HepG2 (cell line): Measurements from ENCODE around the gene AXIN1. TPM values are rescaled to one million over a fixed set of nuclear protein-coding genes. Genes with fewer than 3 reads are reported as not detected.

Experiments
- ARNT2 ChIP-seq: sonication (generic); formaldehyde crosslinking; IDR thresholded peaks from 2 replicates; pipeline ENCODE4 v1.8.0; 2022; ENCODE audit warnings: mild to moderate bottlenecking, low read depth, missing genetic modification reagents, moderate library complexity
- BRCA1 ChIP-seq: sonication (generic); formaldehyde crosslinking; IDR thresholded peaks from 2 replicates; pipeline ENCODE4 v1.4.0; 2020; ENCODE audit warnings: missing genetic modification reagents
- ERF ChIP-seq: IDR thresholded peaks from 2 replicates; pipeline ENCODE4 v1.6.1; 2018; ENCODE audit warnings: missing biosample characterization, missing genetic modification reagents
- HBP1 ChIP-seq: IDR thresholded peaks from 2 replicates; pipeline ENCODE4 v1.6.1; 2016; ENCODE audit warnings: low read depth, control low read depth
- HES4 ChIP-seq: sonication (generic); formaldehyde crosslinking; IDR thresholded peaks from 2 replicates; pipeline ENCODE4 v1.9.0; 2021; ENCODE audit warnings: mild to moderate bottlenecking, missing genetic modification reagents, borderline replicate concordance
- HOXA3 ChIP-seq: sonication (generic); formaldehyde crosslinking; IDR thresholded peaks from 2 replicates; pipeline ENCODE4 v1.5.0; 2020; ENCODE audit warnings: missing genetic modification reagents
- IKZF1 ChIP-seq: fragments of 450-650 bp; IDR thresholded peaks from 2 replicates; pipeline ENCODE4 v1.7.1; 2016
- MXI1 ChIP-seq: IDR thresholded peaks from 3 replicates; pipeline ENCODE4 v1.6.1; 2012; ENCODE audit warnings: low read depth, low read length, inconsistent platforms, borderline replicate concordance
- PATZ1 ChIP-seq: sonication (generic); formaldehyde crosslinking; IDR thresholded peaks from 2 replicates; pipeline ENCODE4 v1.4.0; 2020; ENCODE audit warnings: missing genetic modification reagents
- RARA ChIP-seq: IDR thresholded peaks from 2 replicates; pipeline ENCODE4 v1.6.1; 2016; ENCODE audit warnings: missing genetic modification reagents, missing compliant biosample characterization
- RBAK ChIP-seq: sonication (generic); formaldehyde crosslinking; IDR thresholded peaks from 2 replicates; pipeline ENCODE4 v1.5.1; 2020; ENCODE audit warnings: mild to moderate bottlenecking, missing genetic modification reagents
- SMAD3 ChIP-seq: sonication (generic); formaldehyde crosslinking; IDR thresholded peaks from 2 replicates; pipeline ENCODE4 v1.4.0; 2020; ENCODE audit warnings: missing genetic modification reagents
- TBX3 ChIP-seq: fragments of 450-650 bp; IDR thresholded peaks from 2 replicates; pipeline ENCODE4 v1.6.1; 2017; ENCODE audit warnings: antibody characterized with exemption, mild to moderate bottlenecking, inconsistent platforms, borderline replicate concordance
- TCF12 ChIP-seq, 2 experiments: fragments of 450-650 bp in 1 of 2; sonication (generic) in 1 of 2; formaldehyde crosslinking in 1 of 2; IDR thresholded peaks; 2 replicates each; pipeline versions ENCODE4 v1.6.1 to v1.8.0; 2017 to 2022; ENCODE audit warnings: antibody characterized with exemption in 1 of 2, mild to moderate bottlenecking in 1 of 2, missing genetic modification reagents in 1 of 2, moderate library complexity in 1 of 2
- TEAD3 ChIP-seq: optimal IDR thresholded peaks from 2 replicates; pipeline ENCODE3; 2016; ENCODE audit warnings: borderline replicate concordance
- ZBTB3 ChIP-seq: sonication (generic); formaldehyde crosslinking; IDR thresholded peaks from 2 replicates; pipeline ENCODE4 v1.4.0; 2020; ENCODE audit warnings: low read depth, mild to moderate bottlenecking, moderate library complexity, missing genetic modification reagents, borderline replicate concordance
- ZNF501 ChIP-seq: sonication (generic); formaldehyde crosslinking; IDR thresholded peaks from 2 replicates; pipeline ENCODE4 v1.5.1; 2020; ENCODE audit warnings: mild to moderate bottlenecking, moderate library complexity, missing genetic modification reagents
- ZSCAN22 ChIP-seq: sonication (generic); formaldehyde crosslinking; IDR thresholded peaks from 2 replicates; pipeline ENCODE4 v1.4.0; 2020; ENCODE audit warnings: mild to moderate bottlenecking, missing genetic modification reagents
- ZZZ3 ChIP-seq: sonication (generic); formaldehyde crosslinking; IDR thresholded peaks from 2 replicates; pipeline ENCODE4 v1.4.0; 2020; ENCODE audit warnings: missing genetic modification reagents, mild to moderate bottlenecking, borderline replicate concordance
- polyA plus RNA-seq, 8 experiments: library from polyadenylated mRNA; depleted of rRNA in 3 of 8; stranded (reverse) in 7 of 8; unstranded in 1 of 8; fragments of >200 nt; fragmentation: Illumina TruSeq in 4 of 8; extraction: Trizol in 4 of 8; gene quantifications; 2 replicates each; pipeline versions ENCODE4 v1.2.1 to v1.2.3, GENCODE V29; 2011 to 2016; ENCODE audit warnings: low read depth in 4 of 8, missing spikeins in 1 of 8, mixed read lengths in 1 of 8; ENCODE audit not compliant: insufficient read depth in 1 of 8
- total RNA-seq, 5 experiments: library from RNA; depleted of rRNA; stranded (reverse); fragments of >200 nt; fragmentation: Illumina TruSeq; extraction: Trizol; gene quantifications; 2 replicates each; pipeline ENCODE4 v1.2.3, GENCODE V29; 2016; ENCODE audit warnings: low read depth in 1 of 5

Gene AXIN1
- total and polyA plus RNA-seq, 2 of the 13 experiments (the other 11 are each of a cell fraction or from before 2014, with no cell fraction given): 24.0 to 26.0 TPM

GRCh38 chr16:352547-353403, at the start of gene AXIN1 (continued):
- TF ChIP-seq ZBTB3 (CRISPR knock-in tag) (no peak), ZZZ3 (no peak), BRCA1 (CRISPR knock-in tag) (0 out of 2 replicates have a peak, but pooled peaks have one; percentile 53), RBAK (CRISPR knock-in tag) (no peak), SMAD3 (CRISPR knock-in tag) (no peak), IKZF1 (no peak), MXI1 (peak; percentile 67; the same call in 1 of the 3 replicates), RARA (CRISPR knock-in tag) (0 out of 2 replicates have a peak, but pooled peaks have one; percentile 11), HOXA3 (CRISPR knock-in tag) (0 out of 2 replicates have a peak, but pooled peaks have one; percentile 14), ZNF501 (peak; percentile 11; the same call in 1 of the 2 replicates), ERF (peak; percentile 80), HES4 (CRISPR knock-in tag) (peak; percentile 76; the same call in 1 of the 2 replicates), HBP1 (0 out of 2 replicates have a peak, but pooled peaks have one; percentile 23), TEAD3 (peak; percentile 37), TCF12 (IDR thresholded peaks at IDR 0.05) (no peak), TCF12 (CRISPR knock-in tag; IDR thresholded peaks at IDR 0.05) (0 out of 2 replicates have a peak, but pooled peaks have one; percentile 37), ARNT2 (CRISPR knock-in tag) (no peak), ZSCAN22 (CRISPR knock-in tag) (no peak), PATZ1 (CRISPR knock-in tag) (no peak; the same call in 1 of the 2 replicates), TBX3 (peak; percentile 36; the same call in 1 of the 2 replicates)
